Activated T-helper 17 cell treated with anti-CD3 and anti-CD28 coated beads, Interleukin-2, amount 50 U/mL, for 72 hours (primary cell): ENCODE results near the gene TM9SF3. TPM values are rescaled to one million over a fixed set of nuclear protein-coding genes. Genes with fewer than 3 reads are reported as not detected.

Experiments used
- ATAC-seq: fragments of 150-1000 bp; cut with Tn5 transposase; replicated peaks from 2 replicates; pipeline ENCODE4 v1.10.0; 2021; ENCODE audit warnings: mild to moderate bottlenecking, moderate library complexity
- H3K27ac Mint-ChIP-seq: one replicate; pipeline ENCODE4 v1.8.0; 2022; ENCODE audit warnings: mixed read lengths
- H3K27me3 Mint-ChIP-seq: one replicate; pipeline ENCODE4 v1.8.0; 2022; ENCODE audit warnings: mixed read lengths
- H3K36me3 Mint-ChIP-seq: one replicate; pipeline ENCODE4 v1.8.0; 2022; ENCODE audit warnings: low read depth, mild to moderate bottlenecking, mixed read lengths
- H3K4me1 Mint-ChIP-seq: one replicate; pipeline ENCODE4 v1.8.0; 2022; ENCODE audit warnings: mixed read lengths
- H3K4me3 Mint-ChIP-seq: one replicate; pipeline ENCODE4 v1.8.0; 2022; ENCODE audit warnings: mild to moderate bottlenecking, mixed read lengths
- H3K9me3 Mint-ChIP-seq: one replicate; pipeline ENCODE4 v1.8.0; 2022; ENCODE audit warnings: mixed read lengths
- total RNA-seq, 2 donors: library from RNA; stranded (reverse); gene quantifications; one replicate each; pipeline ENCODE4 v1.2.3, GENCODE V29; 2022

Gene TM9SF3
- total RNA-seq, 2 donors from 2014 or later = 80.3 to 101 TPM

GRCh38 chr10:96497391-96497790, 89.4 kb downstream of the TM9SF3 start:
- Mint-ChIP-seq H3K9me3 (no peaks in the 10 kb centered on the region), H3K4me1 (no peaks in the 10 kb centered on the region), H3K36me3 (no peaks in the 10 kb centered on the region), H3K4me3 (no peak overlapping the region), H3K27me3 (peaks cover 31% of the 10 kb centered on the region), H3K27ac (no peak overlapping the region)
- ATAC-seq = no peak

DNA sequence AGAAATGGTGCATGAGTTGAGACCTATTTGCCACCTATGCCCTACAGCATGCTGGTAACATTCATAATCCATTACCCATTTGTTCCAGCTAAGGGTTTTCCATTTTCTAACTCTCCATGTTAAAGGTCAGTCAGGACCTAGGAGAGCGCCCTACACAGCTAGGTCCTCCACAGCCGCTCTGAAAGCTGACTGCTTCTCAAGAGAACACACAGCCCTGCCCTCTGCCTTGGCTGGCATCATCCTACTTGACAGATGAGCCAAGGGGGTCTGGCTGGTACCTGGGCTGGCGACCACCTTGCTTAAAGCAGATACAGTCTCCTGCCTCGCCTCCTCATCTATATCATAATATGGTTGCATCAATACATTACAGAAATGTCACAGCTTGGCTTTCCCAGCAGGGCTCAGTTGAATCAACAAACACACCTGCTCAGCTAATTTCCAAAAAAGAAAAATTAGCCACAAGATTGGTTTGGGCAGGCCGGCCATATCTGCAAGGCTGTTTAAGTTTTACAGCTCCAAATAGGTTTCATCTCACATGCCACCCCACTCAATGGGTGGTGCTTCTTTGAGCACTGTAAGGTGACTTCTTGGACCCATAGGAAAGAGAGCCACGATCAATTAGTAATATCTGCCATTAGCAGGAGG, 90.4 kb downstream of the TM9SF3 start:
- Mint-ChIP-seq H3K36me3 (no peaks in the 10 kb centered on the region), H3K27ac (no peak overlapping the region), H3K27me3 (peaks cover 23% of the 10 kb centered on the region), H3K4me1 (no peaks in the 10 kb centered on the region), H3K4me3 (no peak overlapping the region), H3K9me3 (no peaks in the 10 kb centered on the region)
- no peak for ATAC-seq

- H3K27me3 Mint-ChIP-seq = peaks cover 21% of the 10 kb centered on the region
- H3K4me3 Mint-ChIP-seq = no peak overlapping the region
Observed at GRCh38 chr10:96495544-96495943, 91.3 kb downstream of the TM9SF3 start.

DNA sequence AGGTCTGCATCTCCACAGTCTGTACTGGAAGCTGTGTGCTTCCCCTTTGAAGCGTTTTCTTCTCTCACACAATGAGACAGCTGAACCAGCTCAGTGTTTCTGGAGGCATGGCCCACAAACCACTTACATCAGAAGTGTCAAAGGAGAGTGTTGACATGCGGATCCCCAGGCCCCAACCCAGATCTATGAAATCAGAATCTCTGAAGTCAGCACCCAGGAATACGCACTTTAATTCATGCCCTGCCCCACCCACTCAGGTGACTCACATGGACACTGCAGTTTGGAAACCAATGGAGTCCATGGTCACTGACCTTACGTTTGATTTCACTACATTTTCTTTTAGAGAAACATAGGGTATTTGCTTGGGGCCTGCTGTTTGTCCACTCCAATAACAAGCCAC, 92.1 kb downstream of the TM9SF3 start:
- no peak overlapping the region for H3K4me3 Mint-ChIP-seq
- H3K27me3 Mint-ChIP-seq = peaks cover 21% of the 10 kb centered on the region
- no peaks in the 10 kb centered on the region for H3K9me3 Mint-ChIP-seq
- ATAC-seq = no peak
- H3K27ac Mint-ChIP-seq = no peak overlapping the region
- no peaks in the 10 kb centered on the region for H3K36me3 Mint-ChIP-seq
- no peaks in the 10 kb centered on the region for H3K4me1 Mint-ChIP-seq

More at GRCh38 chr10:96495544-96495943, 91.3 kb downstream of the TM9SF3 start:
- Mint-ChIP-seq H3K27ac (no peak overlapping the region), H3K4me1 (no peaks in the 10 kb centered on the region), H3K36me3 (no peaks in the 10 kb centered on the region), H3K9me3 (no peaks in the 10 kb centered on the region)
- no peak for ATAC-seq

- no peaks in the 10 kb centered on the region for H3K36me3 Mint-ChIP-seq
- H3K9me3 Mint-ChIP-seq = no peaks in the 10 kb centered on the region
- H3K4me1 Mint-ChIP-seq = no peaks in the 10 kb centered on the region
- peaks cover 24% of the 10 kb centered on the region for H3K27me3 Mint-ChIP-seq
- H3K27ac Mint-ChIP-seq = no peak overlapping the region
- no peak for ATAC-seq
- H3K4me3 Mint-ChIP-seq = no peak overlapping the region
Observed at GRCh38 chr10:96493871-96494525, 92.8 kb downstream of the TM9SF3 start.

GRCh38 chr10:96493254-96493653, 93.6 kb downstream of the TM9SF3 start:
- H3K27ac Mint-ChIP-seq = no peak overlapping the region
- H3K9me3 Mint-ChIP-seq = no peaks in the 10 kb centered on the region
- H3K4me3 Mint-ChIP-seq = no peak overlapping the region
- H3K4me1 Mint-ChIP-seq = no peaks in the 10 kb centered on the region
- peaks cover 27% of the 10 kb centered on the region for H3K27me3 Mint-ChIP-seq
- no peak for ATAC-seq
- H3K36me3 Mint-ChIP-seq = no peaks in the 10 kb centered on the region

DNA sequence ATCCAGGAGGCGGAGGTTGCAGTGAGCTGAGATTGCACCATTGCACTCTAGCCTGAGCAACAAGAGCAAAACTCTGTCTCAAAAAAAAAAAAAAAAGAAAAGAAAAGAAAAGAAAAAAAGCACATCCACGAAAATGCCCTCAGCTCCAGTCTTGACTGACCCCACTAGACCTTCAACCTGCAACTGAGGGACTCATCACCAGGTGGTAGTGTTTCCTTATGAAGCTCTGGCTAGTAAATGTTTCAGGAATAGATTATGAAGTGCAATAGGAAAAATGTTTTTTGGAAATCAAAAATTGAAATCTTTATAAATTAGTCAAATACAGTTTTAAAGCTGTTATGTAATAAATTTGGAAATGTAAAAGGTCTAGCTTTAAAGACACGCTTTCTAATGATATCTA, 95.5 kb downstream of the TM9SF3 start:
- Mint-ChIP-seq H3K9me3 (no peaks in the 10 kb centered on the region), H3K27me3 (peaks cover 28% of the 10 kb centered on the region), H3K36me3 (no peaks in the 10 kb centered on the region), H3K4me3 (no peak overlapping the region), H3K4me1 (no peaks in the 10 kb centered on the region), H3K27ac (no peak overlapping the region)
- no peak for ATAC-seq

- Mint-ChIP-seq H3K27me3 (peaks cover 21% of the 10 kb centered on the region), H3K36me3 (no peaks in the 10 kb centered on the region), H3K4me1 (no peaks in the 10 kb centered on the region), H3K4me3 (no peak overlapping the region), H3K27ac (no peak overlapping the region), H3K9me3 (no peaks in the 10 kb centered on the region)
- no peak for ATAC-seq
Observed at GRCh38 chr10:96488161-96488935, 98.5 kb downstream of the TM9SF3 start.

DNA sequence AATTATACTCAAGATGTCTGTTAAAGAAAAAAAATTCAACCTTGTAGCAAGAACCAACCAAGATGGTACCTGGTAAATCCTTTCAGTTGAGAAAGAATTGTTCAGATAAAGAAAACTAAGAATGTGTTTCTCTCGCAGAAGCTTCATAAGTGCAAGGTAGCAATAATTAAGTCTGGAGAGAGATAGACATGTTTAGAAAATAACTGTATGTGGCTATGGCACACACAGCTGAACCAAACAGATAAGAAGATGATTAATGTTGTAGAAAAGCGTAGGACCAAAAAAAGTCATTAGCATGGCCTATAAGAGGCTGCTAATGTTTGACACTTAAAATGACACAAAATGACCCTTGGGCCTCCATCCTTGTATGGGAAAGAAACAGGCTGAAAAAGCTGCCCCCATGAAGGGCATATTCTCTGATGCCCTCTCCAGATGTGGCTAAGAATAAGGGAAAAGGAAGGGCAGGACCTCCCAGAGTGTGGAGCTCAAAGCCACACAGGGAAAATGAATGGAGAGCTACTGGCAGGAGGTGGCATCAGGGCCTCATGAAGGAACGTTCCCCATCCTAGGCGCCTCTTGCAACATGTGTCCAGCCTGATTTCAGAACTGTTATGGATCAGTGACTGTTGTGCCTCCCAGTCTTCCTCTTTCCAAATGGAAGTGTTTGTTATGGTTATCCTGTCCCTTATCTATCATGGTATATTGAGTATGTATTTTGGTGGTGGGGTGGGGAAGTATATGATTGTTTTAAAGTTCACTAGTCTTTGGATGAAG, 103.8 kb downstream of the TM9SF3 start:
- ATAC-seq = no peak
- H3K9me3 Mint-ChIP-seq = no peaks in the 10 kb centered on the region
- no peaks in the 10 kb centered on the region for H3K36me3 Mint-ChIP-seq
- H3K4me3 Mint-ChIP-seq = no peak overlapping the region
- peaks cover 21% of the 10 kb centered on the region for H3K27me3 Mint-ChIP-seq
- no peak overlapping the region for H3K27ac Mint-ChIP-seq
- H3K4me1 Mint-ChIP-seq = no peaks in the 10 kb centered on the region

- H3K27me3 Mint-ChIP-seq = peaks cover 18% of the 10 kb centered on the region
- H3K27ac Mint-ChIP-seq = no peak overlapping the region
- H3K4me3 Mint-ChIP-seq = no peak overlapping the region
- H3K36me3 Mint-ChIP-seq = no peaks in the 10 kb centered on the region
- no peaks in the 10 kb centered on the region for H3K4me1 Mint-ChIP-seq
- ATAC-seq = no peak
- no peaks in the 10 kb centered on the region for H3K9me3 Mint-ChIP-seq
Observed at GRCh38 chr10:96478355-96478754, 108.5 kb downstream of the TM9SF3 start.

GRCh38 chr10:96473866-96474265, 112.9 kb downstream of the TM9SF3 start:
- Mint-ChIP-seq H3K4me1 (no peaks in the 10 kb centered on the region), H3K27ac (no peak overlapping the region), H3K9me3 (no peaks in the 10 kb centered on the region), H3K36me3 (no peaks in the 10 kb centered on the region), H3K4me3 (no peak overlapping the region), H3K27me3 (peaks cover 17% of the 10 kb centered on the region)
- no peak for ATAC-seq

- Mint-ChIP-seq H3K36me3 (no peaks in the 10 kb centered on the region), H3K27me3 (peaks cover 21% of the 10 kb centered on the region), H3K9me3 (no peaks in the 10 kb centered on the region), H3K27ac (no peak overlapping the region), H3K4me3 (no peak overlapping the region), H3K4me1 (no peaks in the 10 kb centered on the region)
- ATAC-seq = peak; percentile 68
Observed at GRCh38 chr10:96470116-96470743, 116.6 kb downstream of the TM9SF3 start.

DNA sequence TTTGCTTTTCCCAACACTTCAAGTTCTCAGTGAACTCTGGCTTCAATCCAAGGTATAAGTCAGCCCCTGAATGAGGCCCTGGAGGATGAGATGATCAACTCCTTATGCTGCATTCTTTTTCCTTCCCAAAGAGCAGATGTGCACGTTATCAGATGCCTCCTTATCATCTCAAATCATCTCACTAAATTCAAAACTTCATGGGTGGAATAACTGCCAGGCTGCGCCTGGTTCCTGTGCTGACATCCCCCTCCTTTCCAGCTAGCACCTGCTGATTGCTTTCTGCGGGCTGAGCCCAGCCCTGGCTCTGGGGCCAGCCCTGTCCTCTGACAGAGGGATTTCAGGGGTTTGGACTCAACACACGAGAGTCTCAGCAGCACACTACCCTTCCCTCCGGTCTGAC, 118.0 kb downstream of the TM9SF3 start:
- ATAC-seq = no peak
- Mint-ChIP-seq H3K4me3 (no peak overlapping the region), H3K4me1 (no peaks in the 10 kb centered on the region), H3K36me3 (no peaks in the 10 kb centered on the region), H3K27ac (no peak overlapping the region), H3K9me3 (no peaks in the 10 kb centered on the region), H3K27me3 (peaks cover 18% of the 10 kb centered on the region)
